HL-60/S4 treated with retinoic acid at 250 ng/mL for 4 days and 3 days (cell line): ENCODE data around the gene OTOG.
"Not testable (repeated sequence)": the region's sequence is repeated elsewhere in the genome, so short reads cannot be mapped to it uniquely, and the experiment has no call there.

Experiments used
- in situ Hi-C: fragments of 300-500 bp; cut with MboI; formaldehyde crosslinking; loops from 2 replicates; pipeline ENCODE4 v1.7.0; 2022; ENCODE audit warnings: low sequenced_read_pairs

Gene OTOG

DNA sequence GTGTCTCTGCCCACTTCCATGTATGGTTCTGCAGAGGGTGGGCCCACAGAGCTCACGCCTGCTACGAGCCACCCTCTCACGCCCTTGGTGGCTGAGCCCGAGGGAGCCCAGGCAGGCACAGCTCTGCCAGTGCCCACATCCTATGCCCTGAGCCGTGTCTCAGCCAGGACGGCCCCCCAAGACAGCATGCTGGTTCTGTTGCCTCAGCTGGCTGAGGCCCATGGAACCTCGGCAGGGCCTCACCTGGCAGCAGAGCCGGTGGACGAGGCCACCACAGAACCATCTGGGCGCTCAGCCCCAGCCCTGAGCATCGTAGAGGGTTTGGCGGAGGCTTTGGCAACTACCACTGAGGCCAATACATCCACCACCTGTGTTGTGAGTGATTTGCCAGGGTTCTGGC lies 64.0 kb downstream of the OTOG start:
- in situ Hi-C loops: no loop called here

DNA sequence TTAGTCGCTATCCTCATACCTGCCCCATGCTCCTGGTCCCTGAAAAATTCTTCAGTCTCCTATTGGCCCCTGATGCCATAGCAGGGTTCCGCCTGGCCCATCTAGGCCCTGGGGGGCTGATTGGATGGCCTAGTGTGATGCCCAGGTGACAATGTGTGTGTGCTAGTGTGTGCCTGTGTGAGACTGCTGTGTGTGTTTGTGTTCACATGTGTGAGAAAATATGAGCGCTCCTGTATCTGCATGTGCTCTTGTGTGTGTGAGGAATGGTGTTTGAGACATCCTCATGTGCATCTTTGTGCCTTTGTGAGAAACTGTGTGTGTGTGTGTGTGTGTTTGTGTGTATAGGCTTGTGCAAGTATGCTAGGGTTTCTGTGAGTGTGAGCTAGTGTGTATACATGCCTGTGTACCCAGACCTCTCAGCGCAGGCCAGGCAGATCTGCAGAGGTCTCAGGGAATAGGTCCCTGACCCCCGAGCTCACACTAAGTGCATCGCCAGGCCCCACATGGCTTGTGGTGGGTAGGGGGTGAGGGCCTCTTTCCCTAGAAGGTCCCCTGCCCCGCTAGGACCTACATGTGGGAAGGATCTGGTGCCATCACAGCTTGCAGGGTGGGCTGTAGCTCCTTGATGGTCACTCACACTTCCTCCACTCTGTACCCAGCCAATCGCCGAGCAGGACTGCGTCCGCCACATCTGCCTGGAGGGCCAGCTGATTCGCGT lies 64.6 kb downstream of the OTOG start:
- in situ Hi-C loops: no loop called here

DNA sequence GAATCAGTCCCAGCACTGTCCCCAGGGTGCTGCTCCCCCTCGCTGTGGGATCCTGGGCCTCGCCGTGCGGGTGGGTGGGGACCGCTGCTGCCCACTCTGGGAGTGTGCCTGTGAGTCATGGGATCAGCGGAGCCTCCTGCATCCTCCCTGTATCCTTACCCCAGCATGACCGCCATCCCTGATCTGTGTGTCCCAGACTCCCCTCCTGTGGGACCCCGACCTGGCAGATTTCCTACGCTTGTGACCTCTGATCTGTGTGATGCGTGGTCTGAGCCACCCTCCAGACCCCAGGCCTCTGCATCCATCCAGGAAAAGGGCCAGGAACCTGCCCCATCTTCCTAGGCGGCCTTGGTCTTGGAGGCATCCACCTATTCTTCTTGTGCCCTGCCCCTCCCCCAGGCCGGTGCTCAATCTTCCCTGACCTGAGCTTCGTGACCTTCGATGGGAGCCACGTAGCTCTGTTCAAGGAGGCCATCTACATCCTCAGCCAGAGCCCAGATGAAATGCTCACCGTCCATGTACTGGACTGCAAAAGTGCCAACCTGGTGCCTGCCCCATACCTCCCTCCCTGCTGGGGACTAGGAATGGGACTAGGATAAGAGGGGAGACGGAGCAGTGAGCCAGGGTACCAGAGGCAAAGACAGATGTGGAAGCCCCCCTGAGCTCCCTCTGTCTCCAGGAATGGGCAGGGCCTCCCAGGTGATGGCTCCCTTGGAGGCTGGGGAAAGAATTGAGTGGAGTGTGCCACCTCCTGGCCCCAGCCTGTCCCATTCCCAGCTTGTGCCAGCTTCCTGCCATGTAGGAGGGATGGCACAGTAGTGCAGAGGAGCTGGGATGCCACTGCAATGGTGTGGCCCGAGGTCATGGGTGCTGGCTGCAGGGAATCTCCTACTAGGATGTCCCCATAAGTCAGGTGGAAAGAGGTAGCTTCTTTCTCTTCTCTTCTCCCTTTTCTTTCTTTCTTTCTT lies 65.4 kb downstream of the OTOG start:
- in situ Hi-C loops: no loop called here

DNA sequence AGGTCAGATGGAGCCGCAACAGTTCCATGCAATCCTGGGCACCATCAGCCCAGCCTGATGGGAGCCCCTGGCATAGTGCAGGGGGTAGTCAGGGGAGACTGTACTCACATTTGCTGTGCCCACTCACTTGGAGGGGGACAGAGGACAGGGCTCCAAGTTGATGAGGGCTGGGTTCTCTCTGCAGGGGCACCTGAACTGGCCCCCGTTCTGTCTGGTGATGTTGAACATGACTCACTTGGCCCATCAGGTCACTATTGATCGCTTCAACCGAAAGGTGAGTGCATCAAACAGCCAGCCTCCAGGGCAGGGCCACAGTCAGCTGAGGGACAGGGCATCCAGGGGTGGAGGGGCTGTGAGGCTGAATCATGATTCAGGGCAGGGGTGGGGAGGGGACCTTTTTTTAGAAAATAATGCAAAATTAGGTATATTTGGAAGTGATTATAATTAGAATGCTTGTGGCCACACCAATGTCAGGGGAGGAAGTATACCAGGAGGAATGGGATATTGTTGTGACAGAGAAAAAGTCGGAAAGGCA lies 66.4 kb downstream of the OTOG start:
- in situ Hi-C loops: no loop called here

DNA sequence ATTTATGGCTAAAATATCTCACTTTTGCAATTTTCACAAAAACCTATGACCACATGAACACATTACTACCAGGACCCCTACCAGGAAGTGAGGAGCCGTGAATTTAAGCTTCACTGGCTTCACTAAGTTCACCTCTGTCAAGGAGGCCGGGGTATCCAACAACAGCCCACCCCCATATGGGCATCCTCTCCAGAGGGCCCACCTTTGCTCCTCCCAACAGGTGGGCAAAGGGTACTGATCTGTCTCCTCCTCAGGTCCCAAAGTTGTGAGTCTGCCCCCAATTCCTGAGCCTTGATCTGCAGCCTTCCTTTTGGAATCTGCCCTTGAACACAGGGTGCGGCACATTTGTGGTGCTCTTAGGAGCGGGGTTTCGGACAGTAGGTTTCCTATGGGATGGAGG lies 66.9 kb downstream of the OTOG start:
- in situ Hi-C loops: no loop called here

DNA sequence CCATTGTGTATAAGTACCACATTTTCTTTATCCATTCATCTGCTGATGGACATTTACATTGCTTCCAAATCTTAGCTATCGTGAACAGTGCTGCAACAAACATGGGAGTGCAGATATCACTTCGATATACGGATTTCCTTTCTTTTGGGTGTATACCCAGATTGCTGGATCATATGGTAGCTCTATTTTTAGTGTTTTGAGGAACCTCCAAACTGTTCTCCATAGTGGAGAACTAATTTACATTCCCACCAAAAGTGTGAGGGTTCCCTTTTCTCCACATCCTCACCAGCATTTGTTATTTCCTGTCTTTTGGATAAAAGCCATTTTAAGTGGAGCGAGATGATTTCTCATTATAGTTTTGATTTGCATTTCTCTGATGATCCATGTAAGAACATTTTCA lies 75.7 kb downstream of the OTOG start:
- in situ Hi-C loops: not testable (repeated sequence)

DNA sequence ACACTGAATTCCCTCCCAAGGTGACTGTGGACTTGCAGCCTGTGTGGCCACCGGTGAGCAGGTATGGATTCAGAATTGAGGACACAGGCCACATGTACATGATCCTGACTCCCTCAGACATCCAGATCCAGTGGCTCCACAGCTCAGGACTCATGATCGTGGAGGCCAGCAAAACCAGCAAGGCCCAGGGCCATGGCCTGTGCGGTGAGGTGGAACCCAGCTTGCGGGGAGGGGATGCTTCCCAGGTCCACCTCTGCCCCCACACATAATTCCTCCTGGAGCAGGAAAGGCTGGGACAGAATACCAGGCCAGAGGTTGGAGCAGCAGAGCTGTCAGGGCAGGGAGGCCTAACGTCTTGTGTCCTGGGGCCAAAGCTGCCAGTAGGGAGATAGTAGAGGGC lies 82.1 kb downstream of the OTOG start:
- in situ Hi-C loops: no loop called here

DNA sequence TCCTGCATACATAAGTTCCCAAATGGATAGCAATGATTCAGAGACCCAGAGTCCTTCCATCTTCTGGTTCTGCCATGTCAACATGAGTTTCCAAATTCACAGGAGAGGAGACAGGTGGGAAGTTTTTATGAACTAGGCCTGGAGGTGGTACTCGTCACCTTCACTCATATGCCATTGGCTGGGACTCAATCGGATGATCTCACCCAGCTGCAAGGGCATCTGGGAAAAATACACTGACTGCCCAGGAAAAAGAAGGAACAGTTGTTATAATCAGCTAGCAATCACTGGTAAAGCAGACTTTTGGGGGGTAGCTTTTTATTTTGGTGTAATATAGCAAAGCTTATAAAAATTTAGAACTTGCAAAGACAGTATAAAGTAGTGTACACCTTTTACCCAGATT lies 83.9 kb downstream of the OTOG start:
- in situ Hi-C loops: no loop called here

DNA sequence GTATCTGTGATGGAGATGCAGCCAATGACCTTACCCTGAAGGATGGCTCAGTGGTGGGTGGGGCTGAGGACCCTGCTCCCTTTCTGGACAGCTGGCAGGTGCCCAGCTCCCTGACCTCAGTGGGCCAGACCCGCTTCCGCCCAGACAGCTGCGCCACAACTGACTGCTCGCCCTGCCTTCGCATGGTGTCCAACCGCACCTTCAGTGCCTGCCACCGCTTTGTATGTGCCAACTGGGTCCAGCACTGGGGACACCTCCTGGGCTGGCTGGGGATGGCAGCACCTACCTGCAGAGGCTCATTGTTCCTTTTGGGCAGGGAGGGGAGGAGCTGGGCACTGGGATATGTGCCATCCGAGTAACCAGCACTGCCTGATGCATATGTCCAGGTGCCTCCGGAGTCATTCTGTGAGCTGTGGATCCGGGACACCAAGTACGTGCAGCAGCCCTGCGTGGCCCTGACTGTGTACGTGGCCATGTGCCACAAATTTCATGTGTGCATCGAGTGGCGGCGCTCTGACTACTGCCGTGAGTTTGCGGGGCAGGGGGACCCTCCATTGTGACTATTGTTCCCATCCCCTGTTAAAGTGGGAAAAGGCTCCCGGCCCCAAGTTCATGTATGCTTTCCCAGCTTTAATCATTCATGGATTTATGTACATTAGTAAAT lies 84.8 kb downstream of the OTOG start:
- in situ Hi-C loops: no loop called here

DNA sequence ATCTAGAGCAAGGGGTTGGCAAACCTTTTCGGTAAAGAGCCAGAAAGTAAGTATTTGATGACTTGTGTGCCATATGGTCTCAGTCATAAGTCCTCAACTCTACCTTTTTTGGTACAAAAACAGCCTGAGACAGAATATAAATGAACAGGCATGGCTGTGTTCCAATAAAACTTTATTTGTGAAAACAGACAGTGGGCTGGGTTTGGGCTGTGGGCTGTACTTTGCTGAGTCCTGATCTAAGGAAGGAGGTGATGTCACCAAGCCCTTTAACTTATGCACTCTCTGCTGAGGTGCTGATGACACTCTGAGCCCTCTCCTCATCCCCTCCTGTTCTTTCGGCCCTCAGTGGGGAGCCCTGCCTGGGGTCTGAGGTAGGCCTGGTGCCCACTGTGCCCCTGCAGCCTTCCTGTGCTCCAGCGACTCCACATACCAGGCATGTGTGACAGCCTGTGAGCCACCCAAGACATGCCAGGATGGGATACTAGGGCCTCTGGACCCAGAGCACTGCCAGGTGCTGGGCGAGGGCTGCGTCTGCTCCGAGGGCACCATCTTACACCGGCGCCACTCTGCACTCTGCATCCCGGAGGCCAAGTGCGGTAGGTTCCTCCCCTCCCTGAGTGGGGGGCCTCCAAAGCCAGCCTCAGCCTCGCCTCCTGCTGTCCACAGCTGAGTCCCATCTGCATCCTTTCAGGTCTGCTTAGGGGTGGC lies 86.4 kb downstream of the OTOG start:
- in situ Hi-C loops: no loop called here

DNA sequence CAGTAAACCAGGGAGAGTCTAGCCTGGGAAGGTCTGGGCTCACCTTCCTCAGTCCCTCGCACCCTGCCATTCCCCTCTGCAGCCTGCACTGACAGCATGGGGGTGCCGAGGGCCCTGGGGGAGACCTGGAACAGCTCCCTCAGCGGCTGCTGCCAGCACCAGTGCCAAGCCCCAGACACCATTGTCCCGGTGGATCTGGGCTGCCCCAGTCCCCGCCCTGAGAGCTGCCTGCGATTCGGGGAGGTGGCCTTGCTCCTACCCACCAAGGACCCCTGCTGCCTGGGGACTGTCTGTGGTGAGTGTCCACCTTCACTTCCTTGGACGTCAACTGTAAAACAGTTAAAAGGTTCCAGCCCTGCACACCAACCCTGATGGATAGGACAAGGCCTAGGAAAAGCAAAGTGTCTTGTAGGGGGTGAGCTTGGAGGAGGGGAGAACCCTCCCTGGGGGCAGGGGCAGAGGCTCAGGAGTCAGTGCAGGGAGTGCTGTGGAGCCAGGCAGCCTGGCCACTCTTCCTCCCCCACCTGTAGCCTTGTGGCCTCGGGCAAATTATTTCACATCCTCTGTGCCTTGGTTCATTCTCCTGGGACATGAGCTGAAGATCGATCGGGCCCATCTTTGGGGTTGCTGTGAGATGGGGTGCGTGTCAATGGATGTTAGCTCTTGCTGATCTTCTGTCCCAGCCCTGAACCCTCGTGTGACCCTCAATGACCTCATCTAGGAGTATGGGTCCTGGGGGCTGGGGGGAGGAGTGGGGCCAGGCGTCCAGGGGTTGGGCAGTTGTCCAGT lies 87.1 kb downstream of the OTOG start:
- in situ Hi-C loops: no loop called here

DNA sequence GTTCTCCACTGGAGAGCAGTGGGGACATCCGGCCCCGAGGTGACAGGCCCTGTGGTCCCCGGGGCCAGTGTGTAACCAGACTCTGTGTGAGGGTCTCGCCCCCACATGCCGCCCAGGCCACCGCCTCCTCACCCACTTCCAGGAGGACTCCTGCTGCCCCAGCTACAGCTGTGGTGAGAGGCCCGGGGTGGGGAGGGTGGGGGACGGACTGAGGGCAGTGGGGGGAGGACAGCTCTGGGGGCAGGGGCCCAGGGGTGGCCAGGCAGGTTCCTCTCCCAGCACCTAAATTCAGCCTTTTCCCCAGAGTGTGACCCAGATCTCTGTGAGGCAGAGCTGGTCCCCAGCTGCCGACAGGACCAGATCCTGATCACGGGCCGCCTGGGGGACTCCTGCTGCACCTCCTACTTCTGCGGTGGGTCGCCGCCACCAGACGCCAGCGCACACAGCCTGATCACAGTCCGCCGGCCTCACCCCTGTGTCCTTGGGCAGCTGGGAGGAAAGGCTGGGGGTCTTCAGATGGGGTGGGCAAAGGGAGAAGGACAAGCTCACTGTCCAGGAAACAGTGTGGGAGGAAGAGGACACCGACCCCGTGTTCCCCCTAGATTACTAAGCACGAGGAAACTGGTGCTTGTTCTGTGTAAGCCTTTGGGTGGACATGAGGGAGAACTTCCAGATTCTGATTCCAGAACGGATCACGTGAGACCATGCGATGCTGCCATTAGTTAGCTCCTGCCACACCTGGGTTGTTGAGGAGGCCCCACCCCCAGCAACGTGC lies 87.9 kb downstream of the OTOG start:
- in situ Hi-C loops: no loop called here

DNA sequence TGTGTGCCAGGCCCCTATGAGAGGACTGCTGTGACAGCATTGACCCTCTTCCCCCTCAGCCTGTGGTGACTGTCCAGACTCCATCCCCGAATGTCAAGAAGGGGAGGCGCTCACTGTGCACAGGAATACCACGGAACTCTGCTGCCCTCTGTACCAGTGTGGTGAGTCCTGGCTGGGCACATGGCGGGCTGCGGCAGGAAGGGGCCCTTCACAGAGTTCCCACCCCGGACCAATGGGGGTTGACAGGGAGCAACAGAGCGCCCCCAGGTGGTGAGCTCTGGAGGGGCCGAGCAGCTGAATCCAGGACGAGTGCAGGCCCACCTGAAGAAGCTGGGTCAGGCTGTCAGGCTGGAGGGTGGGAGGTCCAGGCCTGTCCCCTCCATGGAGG lies 88.5 kb downstream of the OTOG start:
- in situ Hi-C loops: no loop called here

DNA sequence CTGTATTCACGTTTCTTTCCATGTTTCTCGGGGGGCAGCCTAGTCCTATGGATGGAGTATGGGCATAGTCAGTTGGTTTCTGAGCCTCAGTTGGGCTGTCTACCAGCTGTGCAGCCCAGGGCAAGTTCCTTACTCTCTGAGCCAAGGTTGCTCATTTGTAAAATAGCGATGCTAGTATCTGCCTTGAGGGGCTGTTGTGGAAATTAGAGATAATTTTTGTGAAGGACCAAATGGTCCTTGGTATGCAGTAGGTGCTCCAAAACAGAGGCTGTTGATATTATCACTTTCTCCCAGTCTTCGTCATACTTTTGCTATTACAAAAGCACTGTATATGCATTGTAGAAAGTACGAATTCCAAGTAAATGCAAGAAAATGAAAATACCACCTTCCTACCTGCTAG lies 89.7 kb downstream of the OTOG start:
- in situ Hi-C loops: no loop called here

DNA sequence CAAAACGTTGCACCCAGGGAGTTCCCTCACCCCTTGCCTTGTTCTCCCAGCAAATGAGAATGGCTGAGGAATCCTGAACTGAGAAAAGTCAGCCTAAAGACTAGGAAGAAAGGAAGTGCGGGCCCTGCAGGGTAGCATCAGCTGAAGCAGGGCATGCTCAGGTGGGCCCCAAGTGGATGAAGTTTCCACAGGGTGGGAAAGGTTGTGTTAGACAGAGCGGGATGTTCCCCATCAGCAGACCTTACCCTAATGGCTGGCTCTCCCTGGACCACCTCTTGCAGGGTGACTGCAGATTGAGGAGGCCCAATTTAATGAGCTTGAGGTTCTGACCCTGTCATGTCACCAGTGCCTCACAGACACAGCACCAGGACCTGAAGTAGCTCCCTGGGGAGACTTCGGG lies 90.8 kb downstream of the OTOG start:
- in situ Hi-C loops: no loop called here

DNA sequence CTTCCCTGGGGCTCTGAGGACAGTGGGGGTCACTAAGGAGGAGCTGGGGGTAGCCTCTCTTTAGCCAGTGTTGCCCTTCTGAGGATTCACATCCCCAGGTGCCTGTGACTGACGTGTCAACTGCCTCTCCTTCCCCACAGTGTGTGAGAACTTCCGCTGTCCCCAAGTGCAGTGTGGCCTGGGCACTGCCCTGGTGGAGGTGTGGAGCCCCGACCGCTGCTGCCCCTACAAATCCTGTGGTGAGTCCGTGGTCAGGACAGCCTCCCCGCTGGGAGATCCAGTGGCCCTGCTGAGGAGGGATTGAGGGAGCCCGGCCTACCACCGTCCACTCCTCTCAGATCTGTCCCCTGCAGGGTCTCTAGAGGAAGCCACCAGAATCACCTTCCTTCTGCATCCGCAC lies 91.3 kb downstream of the OTOG start:
- in situ Hi-C loops: no loop called here

DNA sequence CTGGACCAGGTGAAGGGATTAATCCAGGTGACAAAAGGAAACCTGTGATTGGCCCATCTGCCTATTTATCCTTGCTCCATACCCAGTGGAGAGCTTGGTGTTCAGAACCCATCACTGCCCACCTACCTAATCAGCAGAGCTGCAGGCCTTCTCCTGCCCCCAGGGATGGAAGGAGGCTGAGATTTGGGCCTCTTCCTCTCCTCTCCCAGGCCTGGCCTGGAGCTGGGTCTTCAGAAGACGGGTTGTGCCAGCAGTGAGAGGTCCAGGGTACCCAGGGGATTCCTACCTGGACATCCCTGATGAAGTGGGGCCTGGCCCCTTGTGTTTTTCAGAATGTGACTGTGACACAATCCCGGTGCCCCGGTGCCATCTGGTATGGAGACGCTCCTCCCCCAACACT lies 92.0 kb downstream of the OTOG start:
- in situ Hi-C loops: no loop called here

DNA sequence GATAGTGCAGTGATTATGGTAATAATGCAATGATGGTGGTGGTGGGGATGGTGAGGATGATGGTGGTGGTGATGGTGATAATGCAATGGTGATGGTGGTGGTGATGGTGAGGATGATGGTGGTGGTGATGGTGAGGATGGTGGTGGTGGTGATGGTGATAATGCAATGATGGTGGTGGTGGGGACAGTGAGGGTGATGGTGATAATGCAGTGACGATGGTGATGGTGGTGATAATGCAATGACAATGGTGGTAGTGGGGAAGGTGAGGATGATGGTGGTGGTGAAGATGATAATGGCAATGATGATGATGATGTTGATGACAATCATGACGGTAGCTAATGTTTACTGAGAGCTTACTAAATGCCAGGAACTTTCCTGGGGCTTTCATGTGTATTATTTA lies 92.7 kb downstream of the OTOG start:
- in situ Hi-C loops: no loop called here

DNA sequence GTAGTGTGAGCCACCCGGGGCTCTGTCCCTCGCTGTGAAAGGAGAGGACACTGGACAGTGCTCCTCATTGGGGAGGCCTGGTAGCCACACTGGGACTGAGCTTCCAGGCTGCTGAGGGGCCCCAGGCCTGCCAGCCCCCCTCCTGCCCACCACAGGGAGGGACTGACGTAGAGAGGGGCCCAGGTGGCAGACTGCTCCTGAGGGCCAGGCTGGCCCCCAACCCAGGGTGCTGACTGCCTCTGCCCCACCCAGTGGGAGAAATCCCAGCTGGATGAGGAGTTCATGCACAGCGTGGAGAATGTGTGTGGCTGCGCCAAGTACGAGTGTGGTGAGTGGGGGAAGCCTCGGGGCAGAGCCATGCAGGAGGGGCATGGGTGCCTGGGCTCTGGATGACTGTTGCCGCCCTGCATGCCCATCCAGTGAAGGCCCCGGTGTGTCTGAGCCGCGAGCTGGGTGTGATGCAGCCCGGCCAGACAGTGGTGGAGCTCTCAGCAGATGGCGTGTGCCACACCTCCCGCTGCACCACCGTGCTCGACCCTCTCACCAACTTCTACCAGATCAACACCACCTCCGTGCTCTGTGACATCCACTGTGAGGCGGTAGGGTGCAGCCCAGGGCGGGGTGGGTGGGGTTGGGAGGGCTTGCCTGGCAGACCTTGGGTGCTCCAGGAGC lies 93.6 kb downstream of the OTOG start:
- in situ Hi-C loops: no loop called here
